ENCODE data around the gene NAIF1.

Gene NAIF1

DNA sequence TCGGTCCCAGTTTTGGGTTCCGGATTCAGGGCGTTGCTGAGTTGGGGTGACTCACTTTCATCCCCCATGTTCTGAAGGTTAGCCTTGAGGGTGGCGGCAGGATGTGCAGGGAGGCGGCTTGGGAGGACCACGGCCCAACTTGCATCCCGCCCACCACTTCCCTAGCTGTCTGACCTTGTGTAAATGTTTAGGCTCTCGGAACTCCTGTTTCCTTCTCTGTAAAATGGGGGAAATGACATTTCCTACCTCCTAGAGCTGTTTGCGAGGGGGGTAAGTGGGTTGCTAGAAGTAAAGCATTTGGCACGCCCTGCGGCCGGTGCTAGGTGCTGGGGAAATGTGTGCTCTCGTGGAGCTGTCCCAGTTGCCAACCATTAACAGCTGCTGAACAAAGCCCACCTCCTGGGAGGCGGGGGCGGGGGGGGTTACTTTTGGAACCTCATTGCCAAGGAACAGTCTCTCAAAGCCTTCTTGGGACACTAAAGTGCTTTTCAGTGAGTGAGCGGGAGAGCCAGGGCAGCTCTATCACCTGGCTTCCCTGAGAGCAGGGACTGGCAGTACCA lies 32.9 kb upstream of the NAIF1 start:
- DNase-seq (ENCODE audit: low read depth) = no peak
- TF ChIP-seq CTCF (IDR thresholded peaks at IDR 0.05; ENCODE audit: control insufficient read depth, extremely low read depth, insufficient read depth) = no peak
- H3K4me3 ChIP-seq (ENCODE audit: low read depth, low read length) = peak overlapping the region; percentile 55

GRCh38 chr9:128099231-128099931 lies 32.3 kb upstream of the NAIF1 start:
- TF ChIP-seq CTCF (IDR thresholded peaks at IDR 0.05; ENCODE audit: control insufficient read depth, extremely low read depth, insufficient read depth) = no peak
- no peak for DNase-seq (ENCODE audit: low read depth)
- H3K4me3 ChIP-seq (ENCODE audit: low read depth, low read length) = peak overlapping the region; percentile 55

DNA sequence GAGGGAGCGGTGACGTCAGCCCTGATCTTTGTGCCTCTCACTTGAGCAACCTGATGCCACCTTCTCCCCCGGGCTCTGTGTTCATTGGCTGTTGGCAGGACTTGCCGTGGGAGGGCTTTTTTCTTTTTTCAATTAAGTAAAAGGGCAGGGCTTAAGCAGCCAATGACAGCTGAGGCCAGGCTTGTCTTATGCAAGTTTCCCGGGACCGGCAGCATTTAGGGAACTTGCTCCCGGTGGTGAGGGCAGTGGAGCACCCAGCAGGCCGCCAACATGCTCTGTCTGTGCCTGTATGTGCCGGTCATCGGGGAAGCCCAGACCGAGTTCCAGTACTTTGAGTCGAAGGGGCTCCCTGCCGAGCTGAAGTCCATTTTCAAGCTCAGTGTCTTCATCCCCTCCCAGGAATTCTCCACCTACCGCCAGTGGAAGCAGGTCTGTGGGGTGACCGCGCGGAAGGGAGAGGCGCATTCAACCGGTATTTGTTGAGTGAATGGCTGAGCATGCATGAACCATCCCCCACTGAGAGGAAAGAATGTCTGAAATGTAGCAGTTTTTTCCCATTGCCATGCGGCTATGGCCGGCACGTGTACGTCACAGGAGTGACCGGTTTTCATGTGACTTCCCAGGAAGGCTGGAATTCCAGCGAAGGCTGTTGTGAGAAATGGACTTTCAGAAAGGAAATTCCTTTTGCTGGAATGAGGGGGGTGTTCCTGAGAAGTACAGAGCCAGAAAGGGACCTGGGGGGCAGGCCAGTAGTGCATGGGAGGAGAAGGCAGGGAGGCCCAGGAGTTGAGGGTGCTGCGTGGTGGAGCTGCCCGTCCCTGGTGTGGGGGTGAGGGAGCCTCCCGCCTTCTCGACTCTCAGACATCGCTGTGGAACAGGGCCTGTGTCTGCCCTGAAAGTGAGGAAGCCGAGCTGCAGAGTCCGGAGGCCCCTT lies 31.4 kb upstream of the NAIF1 start:
- TF ChIP-seq CTCF (IDR thresholded peaks at IDR 0.05; ENCODE audit: control insufficient read depth, extremely low read depth, insufficient read depth) = no peak
- peak overlapping the region; percentile 55 for H3K4me3 ChIP-seq (ENCODE audit: low read depth, low read length)
- peak; percentile 99 for DNase-seq (ENCODE audit: low read depth)

- DNase-seq (ENCODE audit: low read depth) = no peak
- no peak for TF ChIP-seq CTCF (IDR thresholded peaks at IDR 0.05; ENCODE audit: control insufficient read depth, extremely low read depth, insufficient read depth)
- peak overlapping the region; percentile 55; the same call in 1 of the 2 replicates for H3K4me3 ChIP-seq (ENCODE audit: low read depth, low read length)
Observed at GRCh38 chr9:128097543-128098296, 30.6 kb upstream of the NAIF1 start.

GRCh38 chr9:128096616-128097536 lies 29.8 kb upstream of the NAIF1 start:
- no peak for TF ChIP-seq CTCF (IDR thresholded peaks at IDR 0.05; ENCODE audit: control insufficient read depth, extremely low read depth, insufficient read depth)
- H3K4me3 ChIP-seq (ENCODE audit: low read depth, low read length) = no peak overlapping the region
- no peak for DNase-seq (ENCODE audit: low read depth)
